Measurements from ENCODE around the gene PLCB1. TPM values are rescaled to one million over a fixed set of nuclear protein-coding genes. Genes with fewer than 3 reads are reported as not detected.

PLCB1 gene
- total RNA-seq, 6 experiments from 2014 or later: 17.2 to 25.7 (median 23.1) TPM

DNA sequence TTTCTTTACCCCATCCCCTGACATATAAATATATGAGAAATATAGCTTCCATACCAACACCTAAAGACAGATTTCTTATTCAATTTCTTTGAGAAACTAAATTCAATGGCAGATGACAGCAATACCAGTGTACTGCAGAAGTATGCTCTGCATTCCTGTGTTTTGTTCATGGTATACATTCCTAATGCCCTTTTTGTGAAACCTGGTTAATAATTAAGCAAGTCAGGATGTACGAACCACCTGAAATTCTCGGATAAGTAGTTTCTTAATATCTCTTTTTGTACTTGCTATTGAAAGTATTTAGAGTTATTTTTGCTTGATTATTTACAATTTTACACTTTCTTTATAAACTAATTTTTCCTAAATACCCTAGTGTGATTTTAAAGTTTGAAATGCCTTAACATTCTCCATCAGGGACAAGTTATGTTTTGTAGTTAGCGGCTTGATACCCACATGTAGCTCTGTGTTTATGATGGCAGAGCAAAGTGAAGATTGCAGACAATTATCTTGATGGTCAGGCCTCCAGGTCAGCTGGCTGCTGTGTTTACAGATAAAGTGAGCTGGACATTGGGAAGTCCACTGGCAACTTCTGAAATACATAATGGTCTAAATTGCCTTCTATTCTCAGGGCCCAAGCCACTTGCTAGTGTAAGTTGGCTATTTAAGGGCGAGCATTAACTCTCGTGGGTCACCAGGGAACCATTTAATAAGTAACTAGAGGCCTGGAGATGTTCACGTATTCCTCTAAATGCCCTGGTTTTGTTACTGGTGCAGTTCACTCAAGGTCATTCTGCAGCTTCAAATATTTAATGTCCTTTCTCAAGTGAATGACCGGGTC, 58.2 kb downstream of the PLCB1 start:
- H3K4me1 Mint-ChIP-seq (ENCODE audit: low read depth): peaks cover 10% of the 10 kb centered on the region; the same call in 1 of the 2 replicates
- H3K36me3 Mint-ChIP-seq (ENCODE audit: low read depth): peaks cover 24% of the 10 kb centered on the region
- TF ChIP-seq CTCF (IDR thresholded peaks at IDR 0.05): no peak
- H3K27me3 Mint-ChIP-seq (ENCODE audit: insufficient read depth): no peaks in the 10 kb centered on the region
- DNase-seq: no peak
- H3K27ac Mint-ChIP-seq: no peak overlapping the region
- H3K4me3 Mint-ChIP-seq: no peak overlapping the region
- H3K9me3 Mint-ChIP-seq: peaks cover 6% of the 10 kb centered on the region; the same call in 1 of the 2 replicates

GRCh38 chr20:8194721-8195120, 62.7 kb downstream of the PLCB1 start:
- no peak for DNase-seq
- no peak overlapping the region for H3K27ac Mint-ChIP-seq

DNA sequence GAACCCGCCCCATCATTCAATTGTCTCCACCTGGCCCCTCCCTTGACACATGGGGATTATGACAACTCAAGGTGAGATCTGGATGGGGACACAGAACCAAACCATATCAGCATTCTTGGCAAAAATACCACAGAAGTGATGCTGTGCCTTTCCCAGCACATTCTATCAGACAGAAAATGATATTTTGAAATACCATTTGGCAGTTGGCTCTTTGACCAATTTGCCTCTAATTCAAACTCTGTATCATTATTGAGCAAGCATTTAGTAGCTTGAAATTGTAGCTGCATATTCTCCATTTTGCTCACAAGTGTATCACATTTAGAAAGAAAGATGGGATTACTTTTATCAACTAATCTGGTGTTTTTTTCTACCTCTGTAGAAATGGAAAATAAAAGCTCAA, 64.0 kb downstream of the PLCB1 start:
- no peaks in the 10 kb centered on the region; the same call in 1 of the 2 replicates for H3K4me1 Mint-ChIP-seq (ENCODE audit: low read depth)
- no peak for DNase-seq
- H3K9me3 Mint-ChIP-seq: peaks cover 12% of the 10 kb centered on the region; the same call in 1 of the 2 replicates
- H3K4me3 Mint-ChIP-seq: no peak overlapping the region
- no peak for TF ChIP-seq CTCF (IDR thresholded peaks at IDR 0.05)
- H3K27ac Mint-ChIP-seq: no peak overlapping the region
- H3K36me3 Mint-ChIP-seq (ENCODE audit: low read depth): peaks cover 49% of the 10 kb centered on the region
- H3K27me3 Mint-ChIP-seq (ENCODE audit: insufficient read depth): no peaks in the 10 kb centered on the region

More at GRCh38 chr20:8194721-8195120, 62.7 kb downstream of the PLCB1 start:
- Mint-ChIP-seq H3K27me3 (ENCODE audit: insufficient read depth) (no peaks in the 10 kb centered on the region), H3K36me3 (ENCODE audit: low read depth) (peaks cover 49% of the 10 kb centered on the region), H3K4me1 (ENCODE audit: low read depth) (no peaks in the 10 kb centered on the region; the same call in 1 of the 2 replicates), H3K9me3 (peaks cover 12% of the 10 kb centered on the region; the same call in 1 of the 2 replicates), H3K4me3 (no peak overlapping the region)
- no peak for TF ChIP-seq CTCF (IDR thresholded peaks at IDR 0.05)

GRCh38 chr20:8200220-8200619, 68.2 kb downstream of the PLCB1 start:
- DNase-seq: no peak
- no peak for TF ChIP-seq CTCF (IDR thresholded peaks at IDR 0.05)
- peaks cover 26% of the 10 kb centered on the region for H3K36me3 Mint-ChIP-seq (ENCODE audit: low read depth)
- H3K9me3 Mint-ChIP-seq: peaks cover 6% of the 10 kb centered on the region; the same call in 1 of the 2 replicates
- peaks cover under 1% of the 10 kb centered on the region; the same call in 1 of the 2 replicates for H3K4me1 Mint-ChIP-seq (ENCODE audit: low read depth)
- no peaks in the 10 kb centered on the region; the same call in 1 of the 2 replicates for H3K27me3 Mint-ChIP-seq (ENCODE audit: insufficient read depth)
- no peak overlapping the region for H3K27ac Mint-ChIP-seq
- H3K4me3 Mint-ChIP-seq: no peak overlapping the region

DNA sequence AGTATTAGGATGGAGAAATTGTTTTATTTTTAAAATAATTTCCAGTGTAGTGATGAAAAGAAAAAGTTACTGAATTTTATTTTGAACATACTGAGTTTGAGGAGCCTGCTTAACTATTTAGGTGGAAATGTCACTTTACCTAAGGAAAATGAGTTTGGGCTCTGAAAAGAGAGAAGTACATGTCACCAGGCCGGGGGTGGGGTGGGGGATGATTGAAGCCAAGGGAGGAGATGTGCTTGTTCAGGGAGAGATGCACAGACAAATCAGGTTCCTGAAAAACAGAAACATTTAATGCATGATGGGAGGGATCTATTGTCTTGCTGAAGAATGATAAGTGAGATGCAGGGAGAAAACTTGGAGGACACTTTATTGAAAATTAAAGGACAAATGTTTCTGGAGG, 71.3 kb downstream of the PLCB1 start:
- no peak for DNase-seq
- no peaks in the 10 kb centered on the region; the same call in 1 of the 2 replicates for H3K9me3 Mint-ChIP-seq
- no peak for TF ChIP-seq CTCF (IDR thresholded peaks at IDR 0.05)
- no peak overlapping the region for H3K4me3 Mint-ChIP-seq
- H3K27me3 Mint-ChIP-seq (ENCODE audit: insufficient read depth): no peaks in the 10 kb centered on the region; the same call in 1 of the 2 replicates
- no peak overlapping the region for H3K27ac Mint-ChIP-seq
- H3K4me1 Mint-ChIP-seq (ENCODE audit: low read depth): peaks cover 22% of the 10 kb centered on the region
- 0 out of 2 replicates have a peak, but pooled peaks cover 6% of the 10 kb centered on the region for H3K36me3 Mint-ChIP-seq (ENCODE audit: low read depth)

Measured in HFFc6 (cell line).